Cardiac muscle cell (in vitro differentiated cells and primary cell): ENCODE results near the gene TOM1L1. TPM values are rescaled to one million over a fixed set of nuclear protein-coding genes. Genes with fewer than 3 reads are reported as not detected.

Source experiments
- DNase-seq, 2 donors: peaks; one replicate each; pipeline versions ENCODE4 v3.0.0 to v3.0.0-alpha.2; 2010 to 2017; ENCODE audit warnings: low read depth in 1 of 2, low spot score in 1 of 2
- H3K27ac ChIP-seq: fragments of 200-600 bp; sonication (generic); 2 replicates; pipeline ENCODE4 v1.5.1; 2016
- H3K27me3 ChIP-seq: fragments of 200-600 bp; sonication (generic); 2 replicates; pipeline ENCODE4 v1.6.0; 2016; ENCODE audit warnings: control low read depth
- H3K36me3 ChIP-seq: fragments of 200-600 bp; sonication (generic); 2 replicates; pipeline ENCODE4 v1.5.1; 2016; ENCODE audit warnings: control low read depth
- H3K4me1 ChIP-seq: fragments of 200-600 bp; sonication (generic); 2 replicates; pipeline ENCODE4 v1.8.1; 2017; ENCODE audit warnings: low read depth, mild to moderate bottlenecking, mixed run types
- H3K4me3 ChIP-seq: fragments of 200-600 bp; sonication (generic); 2 replicates; pipeline ENCODE4 v1.5.1; 2016; ENCODE audit warnings: mild to moderate bottlenecking
- H3K9me3 ChIP-seq: fragments of 200-600 bp; sonication (generic); 2 replicates; pipeline ENCODE4 v1.5.1; 2017; ENCODE audit warnings: low read depth, mild to moderate bottlenecking, control low read depth
- CTCF ChIP-seq: IDR thresholded peaks from 2 replicates; pipeline ENCODE4 v1.5.1; 2012; ENCODE audit warnings: low read depth, mild to moderate bottlenecking, low read length
- polyA plus RNA-seq: library from polyadenylated mRNA; unstranded; fragments of >200 nt; fragmentation: Nextera tagmentation; extraction: Ambion mirVana; gene quantifications from 2 replicates; pipeline ENCODE4 v1.2.1, GENCODE V29; 2016
- total RNA-seq: library from RNA; depleted of rRNA; stranded (reverse); fragments of >200 nt; gene quantifications from 2 replicates; pipeline ENCODE4 v1.2.3, GENCODE V29; 2016

Gene TOM1L1
- total and polyA plus RNA-seq, 2 experiments from 2014 or later, result 23.7 to 37.7 TPM

- Histone ChIP-seq H3K4me1 (peaks cover 7% of the 10 kb centered on the region), H3K27ac (no peak overlapping the region), H3K9me3 (no peaks in the 10 kb centered on the region), H3K36me3 (no peaks in the 10 kb centered on the region), H3K27me3 (no peaks in the 10 kb centered on the region), H3K4me3 (no peak overlapping the region)
- no peak for DNase-seq
- no peak for TF ChIP-seq CTCF
Measured at GRCh38 chr17:54971901-54972300, 71.2 kb downstream of the TOM1L1 start.

GRCh38 chr17:54972406-54973138 is 71.9 kb downstream of the TOM1L1 start:
- Histone ChIP-seq H3K4me3 (no peak overlapping the region), H3K9me3 (no peaks in the 10 kb centered on the region), H3K27me3 (no peaks in the 10 kb centered on the region), H3K27ac (no peak overlapping the region), H3K4me1 (peaks cover 4% of the 10 kb centered on the region), H3K36me3 (no peaks in the 10 kb centered on the region)
- DNase-seq, result peak in 1 of 2 donors; percentile 30
- no peak for TF ChIP-seq CTCF

GRCh38 chr17:54974759-54975158 is 74.1 kb downstream of the TOM1L1 start:
- Histone ChIP-seq H3K4me3 (no peak overlapping the region), H3K36me3 (no peaks in the 10 kb centered on the region), H3K4me1 (peaks cover 2% of the 10 kb centered on the region), H3K27ac (no peak overlapping the region), H3K9me3 (no peaks in the 10 kb centered on the region), H3K27me3 (no peaks in the 10 kb centered on the region)
- DNase-seq, result no peak
- TF ChIP-seq CTCF, result no peak

- H3K27me3 ChIP-seq, result no peaks in the 10 kb centered on the region
- TF ChIP-seq CTCF, result no peak
- no peaks in the 10 kb centered on the region for H3K4me1 ChIP-seq
- no peak overlapping the region for H3K4me3 ChIP-seq
- H3K27ac ChIP-seq, result no peak overlapping the region
- H3K9me3 ChIP-seq, result no peaks in the 10 kb centered on the region
- H3K36me3 ChIP-seq, result no peaks in the 10 kb centered on the region
- DNase-seq, result no peak
Measured at GRCh38 chr17:54976316-54976715, 75.7 kb downstream of the TOM1L1 start.

- Histone ChIP-seq H3K27ac (no peak overlapping the region), H3K4me3 (no peak overlapping the region), H3K27me3 (no peaks in the 10 kb centered on the region), H3K9me3 (no peaks in the 10 kb centered on the region), H3K4me1 (no peaks in the 10 kb centered on the region), H3K36me3 (no peaks in the 10 kb centered on the region)
- no peak for TF ChIP-seq CTCF
- DNase-seq, result no peak
Measured at GRCh38 chr17:54977744-54978143, 77.1 kb downstream of the TOM1L1 start.
